Duodenal mucosa (tissue), 2 donors: Measurements from ENCODE around the gene EDN2.

Experiments used
- H3K27ac ChIP-seq: one replicate; pipeline ENCODE4 v1.7.0; 2013; ENCODE audit warnings: low read depth, low read length
- H3K27me3 ChIP-seq, 2 donors: one replicate each; pipeline ENCODE4 v1.7.0; 2013; ENCODE audit warnings: low read length in 2 of 2, control low read depth in 1 of 2; ENCODE audit not compliant: insufficient read depth in 2 of 2, control insufficient read depth in 1 of 2
- H3K36me3 ChIP-seq, 2 donors: one replicate each; pipeline ENCODE4 v1.7.0; 2013; ENCODE audit warnings: low read length in 2 of 2, control low read depth in 1 of 2; ENCODE audit not compliant: insufficient read depth in 2 of 2, control insufficient read depth in 1 of 2
- H3K4me1 ChIP-seq, 2 donors: one replicate each; pipeline ENCODE4 v1.7.0; 2013; ENCODE audit warnings: low read length in 2 of 2, control low read depth in 1 of 2; ENCODE audit not compliant: insufficient read depth in 2 of 2, control insufficient read depth in 1 of 2
- H3K4me3 ChIP-seq, 2 donors: one replicate each; pipeline ENCODE4 v1.7.0; 2013; ENCODE audit warnings: low read length in 2 of 2, low read depth in 1 of 2
- H3K9ac ChIP-seq, 2 donors: one replicate each; pipeline ENCODE4 v1.7.0; 2013; ENCODE audit warnings: low read length in 2 of 2, low read depth in 1 of 2
- H3K9me3 ChIP-seq, 2 donors: one replicate each; pipeline ENCODE4 v1.7.0; 2013; ENCODE audit warnings: low read length in 2 of 2, control low read depth in 1 of 2; ENCODE audit not compliant: control insufficient read depth in 1 of 2

Gene EDN2

DNA sequence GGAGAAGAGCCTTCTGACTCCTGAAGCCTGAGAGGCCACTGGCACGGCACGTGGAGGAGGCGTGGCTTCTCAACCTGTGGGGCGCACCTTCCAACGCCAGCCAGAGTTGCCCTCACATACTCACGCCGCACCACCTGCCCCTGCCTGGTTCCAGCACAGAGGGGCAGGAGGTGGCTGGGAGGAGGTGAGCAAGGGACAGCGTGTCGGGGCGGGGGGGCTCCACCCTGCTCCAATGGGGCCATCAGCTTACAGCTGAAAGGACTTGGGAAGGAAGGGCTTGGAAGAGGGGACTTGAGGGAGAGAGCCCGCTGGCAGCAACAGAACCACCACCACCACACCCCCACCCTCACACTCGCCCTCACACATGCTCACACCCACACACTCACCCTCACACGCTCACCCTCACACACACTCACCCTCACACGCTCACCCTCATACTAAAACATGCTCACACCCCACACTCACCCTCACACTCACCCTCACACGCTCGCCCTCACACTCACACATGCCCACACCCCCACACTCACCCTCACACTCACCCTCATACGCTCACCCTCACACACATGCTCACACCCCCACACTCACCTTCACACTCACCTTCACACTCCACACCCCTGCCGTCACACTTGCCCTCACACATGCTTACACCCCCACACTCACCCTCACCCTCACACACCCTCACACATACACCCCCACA is 41.6 kb upstream of the EDN2 start:
- no peaks in the 10 kb centered on the region for H3K36me3 ChIP-seq
- H3K27me3 ChIP-seq, result no peaks in the 10 kb centered on the region
- H3K4me3 ChIP-seq, result no peak overlapping the region
- H3K4me1 ChIP-seq, result no peaks in the 10 kb centered on the region
- H3K9ac ChIP-seq, result no peak overlapping the region
- H3K27ac ChIP-seq, result no peak overlapping the region
- H3K9me3 ChIP-seq, result no peaks in the 10 kb centered on the region

DNA sequence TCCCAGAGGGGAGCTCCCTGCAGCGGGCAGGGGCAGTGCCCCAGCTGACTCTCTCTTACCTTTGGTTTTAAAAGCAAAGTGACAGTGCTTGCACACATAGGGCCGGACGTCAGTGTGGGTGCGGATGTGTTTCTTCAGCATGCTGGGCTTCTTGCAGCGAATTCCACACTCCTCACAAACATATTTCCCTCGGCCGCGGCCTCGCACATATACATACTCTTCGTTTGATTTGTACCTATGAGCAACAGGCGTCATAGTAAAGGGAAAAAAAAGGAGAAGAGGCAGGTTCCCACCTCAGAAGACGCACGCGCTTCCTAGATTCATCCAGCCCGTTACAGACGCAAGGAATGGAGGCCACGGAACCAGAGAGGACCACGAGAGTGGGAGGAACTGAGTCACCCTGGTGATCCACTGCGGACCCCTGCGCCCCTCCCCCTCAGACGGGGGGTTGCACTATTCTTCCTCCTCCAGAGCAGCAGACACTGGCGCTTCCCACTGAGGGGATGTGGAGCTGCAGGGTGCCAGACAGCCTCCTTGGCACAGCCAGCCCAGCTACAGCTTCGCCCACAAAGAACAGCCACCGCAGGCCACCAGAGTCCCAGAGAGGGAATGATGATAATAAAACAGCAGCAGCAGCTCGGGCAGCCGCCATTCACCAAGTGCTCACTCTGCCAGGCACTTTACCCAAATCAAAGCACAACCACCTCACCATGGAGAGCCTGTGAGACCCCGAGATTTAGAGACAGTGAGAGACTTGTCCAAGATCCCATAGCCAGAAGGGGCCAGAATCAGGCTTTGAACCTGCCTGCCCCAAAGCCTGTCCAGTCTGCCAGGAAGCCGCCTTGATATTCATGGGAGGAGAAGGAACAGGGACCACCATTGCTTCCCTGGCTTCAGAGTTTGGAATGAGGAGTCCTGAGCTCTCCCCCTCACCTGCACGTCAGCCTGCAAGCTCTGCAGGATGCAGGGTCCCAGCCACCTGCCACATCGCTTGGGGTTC is 40.5 kb upstream of the EDN2 start:
- Histone ChIP-seq H3K4me3 (no peak overlapping the region), H3K9ac (no peak overlapping the region), H3K27ac (no peak overlapping the region), H3K4me1 (no peaks in the 10 kb centered on the region), H3K9me3 (no peaks in the 10 kb centered on the region), H3K36me3 (no peaks in the 10 kb centered on the region), H3K27me3 (no peaks in the 10 kb centered on the region)

DNA sequence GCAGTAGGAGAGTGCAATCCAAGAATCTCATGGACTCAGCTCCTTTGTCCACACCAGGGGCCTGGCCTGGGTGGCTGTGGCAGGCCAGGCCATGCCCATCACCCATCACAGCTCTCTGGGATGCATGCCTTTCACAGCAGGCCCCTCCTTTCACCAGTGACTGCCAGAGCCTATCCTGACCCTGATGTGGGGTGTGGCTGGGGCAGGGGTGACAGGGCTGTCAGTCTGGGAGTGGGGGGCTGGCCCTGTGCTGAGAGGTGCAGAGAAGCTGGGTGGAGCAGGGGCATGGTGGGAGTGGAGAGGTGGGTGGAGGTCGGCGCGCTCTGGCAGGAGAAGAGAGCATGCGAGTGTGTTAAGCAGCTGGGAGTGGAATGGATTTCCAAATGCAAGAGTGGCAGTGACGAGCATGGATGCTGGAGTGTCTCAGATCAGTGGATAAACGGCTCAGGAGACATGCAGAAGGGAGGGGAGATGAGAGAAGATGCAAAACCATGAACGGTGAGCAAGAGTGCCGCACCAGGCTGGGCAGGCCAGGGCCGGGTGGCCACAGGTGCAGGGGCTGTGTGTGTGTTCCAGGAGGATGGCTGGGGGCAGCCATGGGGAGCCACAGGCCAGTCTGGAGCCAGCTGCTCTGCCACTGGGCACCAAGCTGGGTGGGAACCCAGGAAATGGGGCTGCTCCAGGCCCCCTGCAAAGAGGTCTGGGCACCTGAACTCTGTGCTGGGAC is 39.6 kb upstream of the EDN2 start:
- no peaks in the 10 kb centered on the region for H3K4me1 ChIP-seq
- no peak overlapping the region for H3K9ac ChIP-seq
- H3K27me3 ChIP-seq, result no peaks in the 10 kb centered on the region
- H3K9me3 ChIP-seq, result no peaks in the 10 kb centered on the region
- H3K27ac ChIP-seq, result no peak overlapping the region
- H3K4me3 ChIP-seq, result no peak overlapping the region
- no peaks in the 10 kb centered on the region for H3K36me3 ChIP-seq

DNA sequence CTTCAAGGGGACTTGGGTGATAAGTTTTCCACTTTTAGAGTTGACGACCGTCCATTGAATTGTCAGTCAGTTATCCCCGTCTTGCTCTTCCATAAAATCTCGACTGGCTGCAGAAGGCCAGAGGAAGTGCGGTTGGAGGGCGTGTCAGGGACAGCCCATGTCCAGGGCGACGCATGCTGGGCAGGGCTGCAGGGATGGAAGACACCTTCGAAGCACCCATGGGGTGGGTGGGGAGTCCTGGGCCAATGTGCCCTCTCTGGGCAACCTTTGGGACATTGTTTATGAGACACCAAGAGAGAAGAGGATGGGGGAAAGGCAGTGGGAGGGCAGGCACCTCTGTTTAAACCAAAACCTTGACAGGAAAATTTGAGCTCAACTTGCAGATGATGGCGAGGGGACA is 38.6 kb upstream of the EDN2 start:
- H3K27me3 ChIP-seq, result no peaks in the 10 kb centered on the region

DNA sequence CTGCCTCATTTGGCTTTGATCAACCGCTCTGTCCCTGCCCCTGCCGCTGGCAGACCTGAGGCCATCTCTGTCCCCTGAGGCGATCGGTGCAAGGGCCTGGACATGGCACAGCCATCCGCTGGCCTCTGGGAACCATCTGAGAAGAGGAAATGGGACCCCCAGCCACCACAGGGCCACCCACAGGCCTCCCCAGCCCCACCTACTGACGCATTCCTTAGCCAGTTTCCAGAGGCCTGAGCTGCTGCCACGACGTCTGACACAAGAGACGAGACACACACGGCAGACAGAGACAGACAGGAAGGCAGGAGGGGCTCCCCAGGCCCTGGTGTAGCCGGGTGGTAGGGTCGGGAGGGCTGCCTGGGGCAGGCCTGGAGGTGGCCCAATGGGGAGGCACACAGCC is 37.3 kb upstream of the EDN2 start:
- Histone ChIP-seq H3K27ac (no peak overlapping the region), H3K27me3 (no peaks in the 10 kb centered on the region), H3K9ac (no peak overlapping the region), H3K4me1 (peaks cover 0 to under 1% of the 10 kb centered on the region in 2 donors), H3K4me3 (no peak overlapping the region), H3K36me3 (no peaks in the 10 kb centered on the region), H3K9me3 (no peaks in the 10 kb centered on the region)

More for the DNA sequence above, 38.6 kb upstream of the EDN2 start:
- no peaks in the 10 kb centered on the region for H3K4me1 ChIP-seq
- no peaks in the 10 kb centered on the region for H3K36me3 ChIP-seq
- no peak overlapping the region for H3K9ac ChIP-seq
- no peaks in the 10 kb centered on the region for H3K9me3 ChIP-seq
- H3K27ac ChIP-seq, result no peak overlapping the region
- no peak overlapping the region for H3K4me3 ChIP-seq

DNA sequence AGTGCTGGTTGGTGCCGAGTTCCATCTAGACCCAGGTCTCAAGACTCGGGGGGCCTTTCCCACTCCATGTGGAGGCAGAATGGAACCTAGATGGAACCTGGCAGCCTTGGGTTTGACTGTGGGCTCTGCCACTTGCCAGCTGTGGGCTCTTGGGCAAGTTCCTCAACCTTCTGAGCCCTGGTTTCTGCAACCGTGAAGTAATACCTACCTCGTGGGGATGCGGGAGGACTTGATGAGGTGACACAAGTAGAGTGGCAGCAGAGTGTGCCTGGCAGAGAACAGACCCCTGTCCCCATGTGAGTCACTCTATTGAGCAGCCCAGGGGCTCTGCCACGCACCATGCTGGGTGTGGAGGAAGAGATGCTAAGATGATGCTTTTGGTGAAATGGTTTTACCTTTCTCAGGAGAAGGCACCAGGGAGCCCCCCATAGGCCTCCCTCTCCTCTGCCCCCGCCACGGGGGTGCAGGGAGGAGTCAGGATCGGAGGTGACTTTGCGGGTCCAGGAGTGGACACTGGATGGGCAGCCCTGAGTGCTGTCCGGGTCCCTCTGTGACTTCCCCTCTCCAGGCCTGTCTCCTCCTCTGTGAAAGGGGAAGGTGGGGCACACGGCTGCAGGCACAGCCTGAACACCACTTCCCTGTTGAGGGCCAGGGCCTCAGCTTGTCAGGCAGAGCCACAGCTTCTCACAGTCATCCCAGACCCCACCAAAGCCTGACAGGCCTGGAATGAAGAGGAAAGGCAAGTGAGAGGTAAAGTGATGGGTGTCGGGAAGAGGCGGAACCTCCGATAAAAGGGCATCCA is 36.7 kb upstream of the EDN2 start:
- Histone ChIP-seq H3K9me3 (no peaks in the 10 kb centered on the region), H3K4me1 (peaks cover 4 to 5% of the 10 kb centered on the region in 2 donors), H3K36me3 (no peaks in the 10 kb centered on the region), H3K27ac (no peak overlapping the region), H3K9ac (no peak overlapping the region), H3K27me3 (no peaks in the 10 kb centered on the region), H3K4me3 (no peak overlapping the region)

DNA sequence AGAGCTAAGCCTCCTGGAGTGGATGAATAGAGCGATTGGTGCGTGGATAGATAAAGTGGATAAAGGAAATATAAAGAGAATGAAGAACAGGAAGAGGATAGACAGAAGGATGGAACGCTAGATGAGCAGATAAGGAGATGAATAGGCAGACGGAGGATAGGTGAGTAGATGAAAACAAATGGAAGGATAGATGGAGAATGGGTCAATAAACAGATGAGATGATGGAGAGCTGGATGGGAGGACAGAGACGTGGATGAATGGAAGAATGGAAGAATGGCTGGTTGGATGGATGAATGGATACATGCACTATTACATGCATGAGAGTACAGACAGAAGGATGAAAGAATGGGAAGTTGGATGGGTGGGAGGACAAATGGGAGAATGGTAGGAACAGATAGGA is 35.2 kb upstream of the EDN2 start:
- Histone ChIP-seq H3K27me3 (no peaks in the 10 kb centered on the region), H3K27ac (no peak overlapping the region), H3K9me3 (no peaks in the 10 kb centered on the region), H3K4me1 (peaks cover 17 to 18% of the 10 kb centered on the region in 2 donors), H3K4me3 (no peak overlapping the region), H3K36me3 (no peaks in the 10 kb centered on the region), H3K9ac (no peak overlapping the region)

DNA sequence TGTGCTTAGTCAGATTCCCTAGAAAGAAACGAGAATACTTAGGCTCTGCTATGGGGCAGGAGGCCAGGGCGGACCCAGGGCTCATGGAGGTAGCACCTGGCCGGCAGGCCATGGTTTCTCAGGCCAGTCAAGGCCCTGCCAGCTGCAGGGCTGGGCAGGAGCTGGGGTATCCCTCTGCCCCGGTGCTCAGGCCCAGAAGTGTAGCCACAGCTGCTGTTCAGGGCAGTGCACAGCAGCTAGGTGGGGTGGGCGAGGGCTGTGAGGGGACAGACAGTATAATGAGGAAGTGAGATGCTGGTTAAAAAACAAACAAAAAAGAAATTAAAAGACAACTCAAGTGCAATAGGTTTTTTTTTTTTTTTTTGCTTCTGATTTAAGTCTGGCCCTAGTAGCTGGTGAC is 34.0 kb upstream of the EDN2 start:
- Histone ChIP-seq H3K4me1 (peaks cover 26 to 29% of the 10 kb centered on the region in 2 donors), H3K4me3 (no peak overlapping the region), H3K27ac (no peak overlapping the region), H3K27me3 (no peaks in the 10 kb centered on the region), H3K36me3 (no peaks in the 10 kb centered on the region), H3K9me3 (no peaks in the 10 kb centered on the region), H3K9ac (no peak overlapping the region)

DNA sequence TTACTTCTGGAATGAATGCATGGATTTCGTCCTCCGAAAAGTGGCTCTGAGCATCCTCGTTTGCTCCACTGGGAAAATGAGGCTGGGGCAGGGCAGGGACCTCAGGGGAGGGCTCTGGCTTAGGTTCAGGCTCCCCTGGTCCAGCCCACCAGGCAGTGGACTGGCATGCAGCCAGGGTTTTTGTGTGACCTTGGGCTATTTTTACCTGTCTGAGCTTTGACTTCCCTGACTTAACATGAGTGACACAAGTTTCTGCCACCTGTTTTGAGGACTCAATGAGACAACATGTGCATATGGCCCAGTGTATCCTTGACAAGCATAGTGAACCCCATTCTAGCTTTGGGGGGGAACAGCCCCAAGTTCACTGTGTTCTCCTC is 32.6 kb upstream of the EDN2 start:
- H3K9me3 ChIP-seq, result no peaks in the 10 kb centered on the region
- no peak overlapping the region for H3K4me3 ChIP-seq
- no peaks in the 10 kb centered on the region for H3K27me3 ChIP-seq
- H3K4me1 ChIP-seq, result peaks cover 26 to 30% of the 10 kb centered on the region in 2 donors
- H3K9ac ChIP-seq, result no peak overlapping the region
- no peak overlapping the region for H3K27ac ChIP-seq
- no peaks in the 10 kb centered on the region for H3K36me3 ChIP-seq
